ENCODE results near the gene MFAP2. TPM values are rescaled to one million over a fixed set of nuclear protein-coding genes. Genes with fewer than 3 reads are reported as not detected.
A peak's percentile ranks its signal among the peaks of the same experiment; 100 is the strongest.

The MFAP2 gene
- total and polyA plus RNA-seq, 2 donors from 2014 or later, result 7.2 to 8.2 TPM

GRCh38 chr1:16984717-16985116 lies 4.3 kb upstream of the MFAP2 start:
- no peak for FAIRE-seq
- intact Hi-C loops (cut with DNase I), result no loop called here
- Histone ChIP-seq H3K27me3 (ENCODE audit: control insufficient read depth, insufficient read depth, low read length) (no peaks in the 10 kb centered on the region), H3K4me1 (ENCODE audit: control insufficient read depth in 2 of 3, insufficient read depth in 2 of 3, low read depth in 1 of 3, low read length in 3 of 3) (no peaks in the 10 kb centered on the region), H3K9ac (ENCODE audit: low read length in 3 of 3) (no peak overlapping the region), H3K36me3 (ENCODE audit: control insufficient read depth in 2 of 3, insufficient read depth in 3 of 3, low read length in 3 of 3) (peaks cover 0 to 5% (median 3%) of the 10 kb centered on the region in 3 donors), H3K9me3 (ENCODE audit: control insufficient read depth in 2 of 3, insufficient read depth in 1 of 3, low read length in 3 of 3) (no peaks in the 10 kb centered on the region), H3K27ac (ENCODE audit: low read depth in 2 of 2, low read length in 2 of 2) (no peak overlapping the region), H3K4me3 (ENCODE audit: low read length in 3 of 3) (no peak overlapping the region)
- DNase-seq, result peak in 1 of 5 donors; percentile 39
- TF ChIP-seq CTCF (IDR thresholded peaks at IDR 0.05; ENCODE audit: borderline replicate concordance, extremely low read depth, insufficient read depth), result no peak

- H3K4me3 ChIP-seq (ENCODE audit: low read length in 3 of 3), result no peak overlapping the region
- H3K9ac ChIP-seq (ENCODE audit: low read length in 3 of 3), result no peak overlapping the region
- DNase-seq, result peak in 3 of 5 donors; percentile 40 to 62 (median 58)
- intact Hi-C loops (cut with DNase I), result no loop called here
- FAIRE-seq, result no peak
- TF ChIP-seq CTCF (IDR thresholded peaks at IDR 0.05; ENCODE audit: borderline replicate concordance, extremely low read depth, insufficient read depth), result no peak
- no peaks in the 10 kb centered on the region for H3K27me3 ChIP-seq (ENCODE audit: control insufficient read depth, insufficient read depth, low read length)
- no peaks in the 10 kb centered on the region for H3K9me3 ChIP-seq (ENCODE audit: control insufficient read depth in 2 of 3, insufficient read depth in 1 of 3, low read length in 3 of 3)
- H3K4me1 ChIP-seq (ENCODE audit: control insufficient read depth in 2 of 3, insufficient read depth in 2 of 3, low read depth in 1 of 3, low read length in 3 of 3), result no peaks in the 10 kb centered on the region
- no peak overlapping the region for H3K27ac ChIP-seq (ENCODE audit: low read depth in 2 of 2, low read length in 2 of 2)
- peaks cover 0 to 4% (median 3%) of the 10 kb centered on the region in 3 donors for H3K36me3 ChIP-seq (ENCODE audit: control insufficient read depth in 2 of 3, insufficient read depth in 3 of 3, low read length in 3 of 3)
Measured at GRCh38 chr1:16983649-16984048, 3.2 kb upstream of the MFAP2 start.

- FAIRE-seq, result no peak
- Histone ChIP-seq H3K9ac (ENCODE audit: low read length in 3 of 3) (no peak overlapping the region), H3K36me3 (ENCODE audit: control insufficient read depth in 2 of 3, insufficient read depth in 3 of 3, low read length in 3 of 3) (peaks cover 0 to under 1% (median 0%) of the 10 kb centered on the region in 3 donors), H3K9me3 (ENCODE audit: control insufficient read depth in 2 of 3, insufficient read depth in 1 of 3, low read length in 3 of 3) (no peaks in the 10 kb centered on the region), H3K4me1 (ENCODE audit: control insufficient read depth in 2 of 3, insufficient read depth in 2 of 3, low read depth in 1 of 3, low read length in 3 of 3) (no peaks in the 10 kb centered on the region), H3K27ac (ENCODE audit: low read depth in 2 of 2, low read length in 2 of 2) (no peak overlapping the region), H3K27me3 (ENCODE audit: control insufficient read depth, insufficient read depth, low read length) (no peaks in the 10 kb centered on the region), H3K4me3 (ENCODE audit: low read length in 3 of 3) (no peak overlapping the region)
- intact Hi-C loops (cut with DNase I), result no loop called here
- TF ChIP-seq CTCF (IDR thresholded peaks at IDR 0.05; ENCODE audit: borderline replicate concordance, extremely low read depth, insufficient read depth), result no peak
- DNase-seq, result peak in 4 of 5 donors; percentile 60 to 67 (median 62)
Measured at GRCh38 chr1:16982902-16983301, 2.5 kb upstream of the MFAP2 start.

- no peak for TF ChIP-seq CTCF (IDR thresholded peaks at IDR 0.05; ENCODE audit: borderline replicate concordance, extremely low read depth, insufficient read depth)
- Histone ChIP-seq H3K27ac (ENCODE audit: low read depth in 2 of 2, low read length in 2 of 2) (no peak overlapping the region), H3K36me3 (ENCODE audit: control insufficient read depth in 2 of 3, insufficient read depth in 3 of 3, low read length in 3 of 3) (no peaks in the 10 kb centered on the region), H3K9me3 (ENCODE audit: control insufficient read depth in 2 of 3, insufficient read depth in 1 of 3, low read length in 3 of 3) (no peaks in the 10 kb centered on the region), H3K4me3 (ENCODE audit: low read length in 3 of 3) (no peak overlapping the region), H3K27me3 (ENCODE audit: control insufficient read depth, insufficient read depth, low read length) (no peaks in the 10 kb centered on the region), H3K9ac (ENCODE audit: low read length in 3 of 3) (no peak overlapping the region), H3K4me1 (ENCODE audit: control insufficient read depth in 2 of 3, insufficient read depth in 2 of 3, low read depth in 1 of 3, low read length in 3 of 3) (no peaks in the 10 kb centered on the region)
- FAIRE-seq (no peak), DNase-seq (no peak)
- intact Hi-C loops (cut with DNase I), result no loop called here
Measured at GRCh38 chr1:16981269-16981849, 939 bp upstream of the MFAP2 start.

Data from kidney (tissue), 14 donors.